Adrenal gland (tissue), 12 donors: ENCODE measurements around the gene STK11IP. TPM values are rescaled to one million over a fixed set of nuclear protein-coding genes. Genes with fewer than 3 reads are reported as not detected.
A peak's percentile ranks its signal among the peaks of the same experiment; 100 is the strongest.

Experiments
- DNase-seq, 7 donors: peaks; one replicate each; pipeline ENCODE4 v3.0.0-alpha.2; 2019 to 2020
- H3K27ac ChIP-seq, 5 donors: fragments of 200-600 bp; sonication (generic) in 4 of 5; 1 replicate in 3 of 5; 2 replicates in 2 of 5; pipeline versions ENCODE4 v1.5.1 to v1.8.0; 2016 to 2020; ENCODE audit warnings: mild to moderate bottlenecking in 1 of 5
- H3K27me3 ChIP-seq: fragments of 200-600 bp; 2 replicates; pipeline ENCODE4 v1.8.0; 2021
- H3K36me3 ChIP-seq, 2 donors: fragments of 200-600 bp; replicated peaks in 1 of 2; 1 replicate in 1 of 2; 2 replicates in 1 of 2; pipeline versions ENCODE4 v1.5.1 to v1.8.0; 2018 to 2022
- H3K4me1 ChIP-seq, 2 donors: fragments of 200-600 bp; replicated peaks in 1 of 2; 1 replicate in 1 of 2; 2 replicates in 1 of 2; pipeline versions ENCODE4 v1.5.1 to v1.8.0; 2018 to 2021
- H3K4me3 ChIP-seq, 4 donors: fragments of 200-600 bp; sonication (generic) in 3 of 4; one replicate each; pipeline ENCODE4 v1.5.1; 2016 to 2018
- H3K9me3 ChIP-seq, 3 donors: fragments of 200-600 bp; sonication (generic) in 1 of 3; replicated peaks in 1 of 3; 1 replicate in 2 of 3; 2 replicates in 1 of 3; pipeline versions ENCODE4 v1.5.1 to v1.8.0; 2016 to 2021
- CTCF ChIP-seq, 6 experiments: fragments of 450-650 bp in 4 of 6; fragments of 200-600 bp in 2 of 6; sonication (generic) in 1 of 6; IDR thresholded peaks; 1 replicate in 5 of 6; 2 replicates in 1 of 6; pipeline versions ENCODE4 v1.5.1 to v1.8.0; 2016 to 2021; ENCODE audit warnings: antibody characterized with exemption in 6 of 6, mild to moderate bottlenecking in 2 of 6, moderate library complexity in 1 of 6
- POLR2A ChIP-seq, 2 donors: fragments of 450-650 bp; IDR thresholded peaks; one replicate each; pipeline ENCODE4 v1.6.1; 2017; ENCODE audit warnings: antibody characterized with exemption in 2 of 2, mild to moderate bottlenecking in 2 of 2, moderate library complexity in 1 of 2
- WGBS, 4 donors: extraction: QIAGEN DNeasy Blood & Tissue Kit in 2 of 4; methylation state at CpG; one replicate each; pipeline versions ENCODE4 v1.1.5 to v1.1.7; 2013 to 2017; 5-methylcytosine and 5-hydroxymethylcytosine counted together
- intact Hi-C, 2 donors: fragments of 100-400 bp; cut with DNase I; formaldehyde crosslinking; loops; one replicate each; pipeline versions ENCODE4 v1.14.1 to v1.15.0; 2022 to 2023
- polyA plus RNA-seq, 3 donors: library from polyadenylated mRNA; stranded (reverse); fragments of 200-250 nt in 2 of 3; fragments of 350-450 nt in 1 of 3; fragmentation: Illumina TruSeq in 1 of 3; extraction: RNeasy Lipid Tissue Mini Kit (QIAGEN cat#74804) in 1 of 3; gene quantifications; one replicate each; pipeline ENCODE4 v1.2.3, GENCODE V29; 2013 to 2014
- total RNA-seq, 9 donors: library from RNA; depleted of rRNA in 4 of 9; stranded (reverse); fragments of >200 nt in 4 of 9; fragments of 120-200 nt in 1 of 9; fragmentation: NEBNext Ultra II Directional in 1 of 9; extraction: Animal tissue kit (Norgen Biotek cat#: 25700) in 1 of 9; gene quantifications; one replicate each; pipeline versions ENCODE4 v1.1.0 to v1.2.4, GENCODE V29; 2013 to 2023
- donor health status: healthy with polysubstance abuse.
- donor health status: Bipolar disorder and iron deficiency.
- donor health status: DM: yes; HTN: yes; CAD: no.
- donor health status: DM: no; HTN: no; CAD: no.
- donor health status: DM: no; HTN: no; CAD: no.
- donor health status: DM: yes; HTN: yes; CAD: no.

STK11IP gene
- total and polyA plus RNA-seq, 12 donors = 5.0 to 68.1 (median 25.5) TPM

GRCh38 chr2:219567791-219568361 is 29.8 kb upstream of the STK11IP start:
- TF ChIP-seq POLR2A (IDR thresholded peaks at IDR 0.05) = no peak
- no peak for TF ChIP-seq CTCF (IDR thresholded peaks at IDR 0.05)
- peaks cover 0 to 23% of the 10 kb centered on the region in 2 donors for H3K36me3 ChIP-seq
- peaks cover 10 to 16% of the 10 kb centered on the region in 2 donors for H3K4me1 ChIP-seq
- no peaks in the 10 kb centered on the region for H3K27me3 ChIP-seq
- intact Hi-C loops = no loop called here
- no peak overlapping the region for H3K4me3 ChIP-seq
- no peaks in the 10 kb centered on the region for H3K9me3 ChIP-seq
- WGBS, 4 donors = 90 to 93% (median 92%) methylated on average over 24 to 35 of the region's 35 CpGs
- H3K27ac ChIP-seq = no peak overlapping the region
- no peak for DNase-seq

DNA sequence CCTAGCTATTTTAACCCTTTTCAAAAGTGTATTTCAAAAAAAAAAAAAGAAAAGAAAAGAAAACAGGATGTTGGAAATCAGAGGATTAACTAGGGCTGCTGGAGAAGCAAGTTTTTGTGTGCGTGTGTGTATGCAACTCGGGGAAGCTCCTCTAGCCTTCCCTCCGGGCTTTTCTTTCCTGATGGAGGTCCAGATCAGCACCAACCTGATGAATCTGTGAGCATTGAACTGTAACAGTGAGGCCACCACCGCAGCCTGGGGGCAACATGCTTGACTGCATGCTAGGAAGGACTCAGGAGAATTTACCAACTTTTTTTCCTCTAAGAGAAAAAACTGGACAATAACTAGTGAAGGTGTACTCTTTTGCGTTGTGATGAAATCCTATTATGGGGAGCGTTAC is 28.6 kb upstream of the STK11IP start:
- Histone ChIP-seq H3K27ac (no peak overlapping the region), H3K4me3 (no peak overlapping the region), H3K9me3 (no peaks in the 10 kb centered on the region), H3K27me3 (no peaks in the 10 kb centered on the region), H3K36me3 (peaks cover 0 to 22% of the 10 kb centered on the region in 2 donors), H3K4me1 (peaks cover 10 to 16% of the 10 kb centered on the region in 2 donors)
- DNase-seq = no peak
- TF ChIP-seq CTCF (IDR thresholded peaks at IDR 0.05) = no peak
- no peak for TF ChIP-seq POLR2A (IDR thresholded peaks at IDR 0.05)
- intact Hi-C loops = no loop called here
- WGBS, 4 donors = 85 to 94% (median 91%) methylated on average over 6 of the region's 6 CpGs

DNA sequence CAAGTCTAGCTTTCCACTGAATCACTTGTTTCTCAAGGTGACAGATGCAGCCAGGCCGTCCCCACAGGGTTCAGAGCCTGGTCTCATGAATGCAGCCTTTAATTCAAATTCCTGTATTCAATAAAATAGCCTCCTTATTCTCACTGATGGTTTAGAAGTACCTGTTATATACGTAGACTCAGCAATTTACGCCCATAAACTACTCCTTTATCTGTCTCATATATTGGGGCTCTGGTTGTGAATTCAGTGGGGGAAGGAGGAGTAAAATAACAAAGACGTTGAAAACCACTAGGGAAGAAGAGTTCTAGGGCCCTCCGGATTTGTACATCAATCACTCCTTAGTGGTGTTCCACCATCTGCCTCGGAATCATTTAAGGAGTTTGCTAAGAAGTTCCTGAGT is 28.0 kb upstream of the STK11IP start:
- intact Hi-C loops = no loop called here
- Histone ChIP-seq H3K27me3 (no peaks in the 10 kb centered on the region), H3K27ac (peak overlapping the region in 2 of 5 donors; percentile 92 to 96), H3K36me3 (peaks cover 0 to 18% of the 10 kb centered on the region in 2 donors), H3K9me3 (no peaks in the 10 kb centered on the region), H3K4me3 (peak overlapping the region in 1 of 4 donors; percentile 90), H3K4me1 (peaks cover 10 to 16% of the 10 kb centered on the region in 2 donors)
- TF ChIP-seq POLR2A (IDR thresholded peaks at IDR 0.05) (no peak), CTCF (IDR thresholded peaks at IDR 0.05) (no peak)
- peak in 1 of 7 donors; percentile 49 for DNase-seq
- WGBS, 4 donors = 61 to 63% (median 61%) methylated on average over 6 of the region's 6 CpGs

- Histone ChIP-seq H3K36me3 (peaks cover 0 to 18% of the 10 kb centered on the region in 2 donors), H3K4me3 (peak overlapping the region in 3 of 4 donors; percentile 54 to 90 (median 73)), H3K4me1 (peaks cover 10 to 16% of the 10 kb centered on the region in 2 donors), H3K9me3 (no peaks in the 10 kb centered on the region), H3K27me3 (no peaks in the 10 kb centered on the region), H3K27ac (peak overlapping the region; percentile 64 to 96 (median 92))
- peak in 6 of 7 donors; percentile 50 to 75 (median 55) for DNase-seq
- TF ChIP-seq POLR2A (IDR thresholded peaks at IDR 0.05) = peak; percentile 7 to 37
- no peak for TF ChIP-seq CTCF (IDR thresholded peaks at IDR 0.05)
- intact Hi-C loops = no loop called here
- 6 to 35% (median 14%) methylated on average over 14 to 95 of the region's 95 CpGs for WGBS, 4 donors
Observed at GRCh38 chr2:219570194-219570923, 27.3 kb upstream of the STK11IP start.
